ENCODE results near the gene IL1A.

IL1A gene

GRCh38 chr2:112818094-112818902 lies 34.0 kb upstream of the IL1A start:
- DNase-seq (ENCODE audit: low spot score) = peak; percentile 29

- DNase-seq (ENCODE audit: low spot score) = no peak
These were observed 32.9 kb upstream of the IL1A start for GRCh38 chr2:112817082-112817689.

- no peak for DNase-seq (ENCODE audit: low spot score)
These were observed 30.0 kb upstream of the IL1A start for GRCh38 chr2:112814278-112814677.

- no peak for DNase-seq (ENCODE audit: low spot score)
These were observed 29.1 kb upstream of the IL1A start for GRCh38 chr2:112813280-112813966.

GRCh38 chr2:112812318-112813267 lies 28.3 kb upstream of the IL1A start:
- no peak for DNase-seq (ENCODE audit: low spot score)

GRCh38 chr2:112811841-112812306 lies 27.6 kb upstream of the IL1A start:
- no peak for DNase-seq (ENCODE audit: low spot score)

- DNase-seq (ENCODE audit: low spot score) = no peak
These were observed 27.1 kb upstream of the IL1A start for GRCh38 chr2:112811276-112811831.

GRCh38 chr2:112809112-112809511 lies 24.8 kb upstream of the IL1A start:
- DNase-seq (ENCODE audit: low spot score) = no peak

GRCh38 chr2:112807233-112807807 lies 23.0 kb upstream of the IL1A start:
- no peak for DNase-seq (ENCODE audit: low spot score)

- DNase-seq (ENCODE audit: low spot score) = no peak
These were observed 21.2 kb upstream of the IL1A start for GRCh38 chr2:112805542-112805941.

GRCh38 chr2:112803691-112804521 lies 19.6 kb upstream of the IL1A start:
- DNase-seq (ENCODE audit: low spot score) = peak; percentile 45

GRCh38 chr2:112800881-112801583 lies 16.7 kb upstream of the IL1A start:
- DNase-seq (ENCODE audit: low spot score) = no peak

- DNase-seq (ENCODE audit: low spot score) = no peak
These were observed 15.0 kb upstream of the IL1A start for GRCh38 chr2:112798979-112799975.

- no peak for DNase-seq (ENCODE audit: low spot score)
These were observed 12.2 kb upstream of the IL1A start for GRCh38 chr2:112796486-112796885.

GRCh38 chr2:112795774-112796173 lies 11.5 kb upstream of the IL1A start:
- DNase-seq (ENCODE audit: low spot score) = no peak

GRCh38 chr2:112794841-112795240 lies 10.5 kb upstream of the IL1A start:
- no peak for DNase-seq (ENCODE audit: low spot score)

- DNase-seq (ENCODE audit: low spot score) = no peak
These were observed 9.9 kb upstream of the IL1A start for GRCh38 chr2:112794131-112794733.

- DNase-seq (ENCODE audit: low spot score) = no peak
These were observed 9.2 kb upstream of the IL1A start for GRCh38 chr2:112793449-112793978.
